Right renal cortex interstitium (tissue), 3 donors: ENCODE results near the gene OR9Q1. TPM values are rescaled to one million over a fixed set of nuclear protein-coding genes. Genes with fewer than 3 reads are reported as not detected.
"Not testable (repeated sequence)": the region's sequence is repeated elsewhere in the genome, so short reads cannot be mapped to it uniquely, and the experiment has no call there.

Experiments
- DNase-seq, 3 donors: peaks; one replicate each; pipeline ENCODE4 v3.0.0-alpha.2; 2013; ENCODE audit warnings: low read depth in 3 of 3, low spot score in 2 of 3
- polyA plus RNA-seq, 3 donors: library from polyadenylated mRNA; unstranded; fragments of 120-200 nt; gene quantifications; one replicate each; pipeline ENCODE4 v1.2.1, GENCODE V29; 2013; ENCODE audit not compliant: insufficient read length in 3 of 3

Gene OR9Q1
- not detected for polyA plus RNA-seq

- no peak for DNase-seq
Measured at GRCh38 chr11:58023435-58023931, at the start of gene OR9Q1. Gene OR9Q1, plus strand, starts transcription at chr11:58023881. Its CDS starts 155,564 bp downstream, at chr11:58179445.

- no peak for DNase-seq
Measured at GRCh38 chr11:57974132-57974531, 49.5 kb upstream of the OR9Q1 start.

- no peak for DNase-seq
Measured at GRCh38 chr11:57974848-57975601, 48.7 kb upstream of the OR9Q1 start.

GRCh38 chr11:57977709-57978108 is 46.0 kb upstream of the OR9Q1 start:
- DNase-seq: no peak

- DNase-seq: no peak
Measured at GRCh38 chr11:57978686-57979531, 44.8 kb upstream of the OR9Q1 start.

- no peak for DNase-seq
Measured at GRCh38 chr11:57979532-57980079, 44.1 kb upstream of the OR9Q1 start.

- DNase-seq: no peak
Measured at GRCh38 chr11:57980201-57980600, 43.5 kb upstream of the OR9Q1 start.

GRCh38 chr11:57981536-57981935 is 42.1 kb upstream of the OR9Q1 start:
- no peak for DNase-seq

- DNase-seq: no peak
Measured at GRCh38 chr11:57982776-57983175, 40.9 kb upstream of the OR9Q1 start.

GRCh38 chr11:57983191-57983590 is 40.5 kb upstream of the OR9Q1 start:
- no peak for DNase-seq

- DNase-seq: not testable (repeated sequence)
Measured at GRCh38 chr11:57999523-57999922, 24.2 kb upstream of the OR9Q1 start.

- not testable (repeated sequence) for DNase-seq
Measured at GRCh38 chr11:58000021-58000420, 23.7 kb upstream of the OR9Q1 start.

- no peak for DNase-seq
Measured at GRCh38 chr11:58000699-58001098, 23.0 kb upstream of the OR9Q1 start.

- no peak for DNase-seq
Measured at GRCh38 chr11:58003036-58003435, 20.6 kb upstream of the OR9Q1 start.

GRCh38 chr11:58003591-58003990 is 20.1 kb upstream of the OR9Q1 start:
- DNase-seq: no peak

GRCh38 chr11:58004664-58005063 is 19.0 kb upstream of the OR9Q1 start:
- no peak for DNase-seq

- no peak for DNase-seq
Measured at GRCh38 chr11:58006940-58007339, 16.7 kb upstream of the OR9Q1 start.

GRCh38 chr11:58011771-58012170 is 11.9 kb upstream of the OR9Q1 start:
- DNase-seq: no peak

- DNase-seq: peak in 2 of 3 donors; percentile 18 to 19
Measured at GRCh38 chr11:58024601-58025091, 965 bp downstream of the OR9Q1 start.

GRCh38 chr11:58027341-58027740 is 3.7 kb downstream of the OR9Q1 start:
- DNase-seq: no peak
